GM04504 (cell line): ENCODE measurements around the gene WNT7A.

Experiments used
- DNase-seq: peaks from one replicate; pipeline ENCODE4 v3.0.0-alpha.2; 2012; ENCODE audit warnings: low read depth

The WNT7A gene

GRCh38 chr3:13884851-13885703 is 5.2 kb upstream of the WNT7A start:
- no peak for DNase-seq

- DNase-seq, result no peak
Observed at GRCh38 chr3:13883681-13884080, 3.8 kb upstream of the WNT7A start.

- no peak for DNase-seq
Observed at GRCh38 chr3:13882876-13883275, 3.0 kb upstream of the WNT7A start.

GRCh38 chr3:13881536-13882410 is 1.9 kb upstream of the WNT7A start:
- DNase-seq, result no peak

- no peak for DNase-seq
Observed at GRCh38 chr3:13880811-13881156, 913 bp upstream of the WNT7A start.

GRCh38 chr3:13879102-13879945 is 547 bp downstream of the WNT7A start:
- DNase-seq, result no peak

GRCh38 chr3:13878281-13879101 is 1.4 kb downstream of the WNT7A start:
- DNase-seq, result no peak

GRCh38 chr3:13877911-13878280 is 2.0 kb downstream of the WNT7A start:
- no peak for DNase-seq

GRCh38 chr3:13876451-13877100 is 3.3 kb downstream of the WNT7A start:
- DNase-seq, result no peak

GRCh38 chr3:13874891-13875290 is 5.0 kb downstream of the WNT7A start:
- DNase-seq, result no peak

- no peak for DNase-seq
Observed at GRCh38 chr3:13873818-13874217, 6.1 kb downstream of the WNT7A start.

- no peak for DNase-seq
Observed at GRCh38 chr3:13872451-13872850, 7.4 kb downstream of the WNT7A start.

GRCh38 chr3:13871791-13872190 is 8.1 kb downstream of the WNT7A start:
- DNase-seq, result no peak

- DNase-seq, result no peak
Observed at GRCh38 chr3:13870902-13871301, 9.0 kb downstream of the WNT7A start.

GRCh38 chr3:13869761-13870343 is 10.0 kb downstream of the WNT7A start:
- DNase-seq, result no peak

GRCh38 chr3:13868844-13869724 is 10.8 kb downstream of the WNT7A start:
- no peak for DNase-seq

- DNase-seq, result no peak
Observed at GRCh38 chr3:13867732-13868131, 12.1 kb downstream of the WNT7A start.

GRCh38 chr3:13866041-13866965 is 13.6 kb downstream of the WNT7A start:
- no peak for DNase-seq
